ENCODE results near the gene MIOX. TPM values are rescaled to one million over a fixed set of nuclear protein-coding genes. Genes with fewer than 3 reads are reported as not detected.

The MIOX gene
- total and polyA plus RNA-seq, 9 of the 15 experiments (the other 6 are each of a cell fraction or from before 2014, with no cell fraction given) = 0.08 TPM; not detected in 8

DNA sequence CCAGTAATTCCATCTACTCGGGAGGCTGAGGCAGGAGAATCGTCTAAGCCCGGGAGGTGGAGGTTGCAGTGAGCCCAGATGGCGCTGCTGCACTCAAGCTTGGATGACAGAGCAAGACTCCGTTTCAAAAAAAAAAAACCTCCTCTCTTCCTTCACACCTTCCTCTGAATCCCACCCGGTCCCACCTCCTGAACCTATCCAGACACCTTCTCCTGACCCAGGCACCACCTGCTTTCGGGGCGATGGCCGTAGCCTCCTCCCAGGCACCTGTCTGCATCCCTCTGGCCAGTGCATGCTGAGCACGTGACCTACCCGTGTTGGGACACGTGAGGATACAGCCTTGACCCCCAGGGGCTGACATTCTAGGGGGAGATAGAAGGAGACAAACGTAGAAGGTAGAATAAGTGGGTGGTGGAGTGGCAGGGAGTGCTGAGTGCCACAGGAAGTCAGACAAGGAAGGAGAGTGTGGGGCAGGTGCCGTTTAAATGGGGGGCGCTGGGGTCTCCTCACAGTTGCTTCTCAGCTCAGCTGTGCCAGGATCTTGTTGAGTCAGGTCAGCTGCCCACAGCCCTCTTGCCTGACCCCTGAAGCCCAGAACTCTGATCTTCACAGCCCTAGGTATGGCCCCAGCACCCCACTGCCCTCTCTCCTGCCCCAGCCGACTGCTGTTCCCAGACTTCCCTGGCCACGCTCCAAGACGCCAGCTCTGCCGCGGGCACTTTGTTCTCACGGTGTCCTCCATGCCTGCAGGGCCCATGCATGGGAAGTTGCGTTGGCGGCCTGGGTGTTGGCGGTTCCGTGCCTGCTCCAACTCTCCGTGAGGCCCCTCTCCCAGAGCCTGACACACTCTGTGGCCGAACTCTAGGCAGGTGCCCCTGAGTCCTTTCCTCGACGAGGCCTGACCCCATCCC lies 1.2 kb upstream of the MIOX start (continued):
- TF ChIP-seq, protein P1, sequence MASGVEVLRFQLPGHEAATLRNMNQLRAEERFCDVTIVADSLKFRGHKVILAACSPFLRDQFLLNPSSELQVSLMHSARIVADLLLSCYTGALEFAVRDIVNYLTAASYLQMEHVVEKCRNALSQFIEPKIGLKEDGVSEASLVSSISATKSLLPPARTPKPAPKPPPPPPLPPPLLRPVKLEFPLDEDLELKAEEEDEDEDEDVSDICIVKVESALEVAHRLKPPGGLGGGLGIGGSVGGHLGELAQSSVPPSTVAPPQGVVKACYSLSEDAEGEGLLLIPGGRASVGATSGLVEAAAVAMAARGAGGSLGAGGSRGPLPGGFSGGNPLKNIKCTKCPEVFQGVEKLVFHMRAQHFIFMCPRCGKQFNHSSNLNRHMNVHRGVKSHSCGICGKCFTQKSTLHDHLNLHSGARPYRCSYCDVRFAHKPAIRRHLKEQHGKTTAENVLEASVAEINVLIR (CRISPR knock-in tag; IDR thresholded peaks at IDR 0.05) = no peak
- TF ChIP-seq ERF (CRISPR knock-in tag; IDR thresholded peaks at IDR 0.05) (no peak), CBFA2T3 (IDR thresholded peaks at IDR 0.05) (no peak), MTA1 (IDR thresholded peaks at IDR 0.05; ENCODE audit: borderline replicate concordance) (no peak), FOXP1 (CRISPR knock-in tag; IDR thresholded peaks at IDR 0.05) (no peak), ZNF121 (CRISPR knock-in tag; conservative IDR thresholded peaks at IDR 0.05) (no peak), MCM7 (IDR thresholded peaks at IDR 0.05) (no peak), MIER1 (IDR thresholded peaks at IDR 0.05; ENCODE audit: low read depth) (no peak), THAP7 (CRISPR knock-in tag; IDR thresholded peaks at IDR 0.05) (no peak), TRIM25 (IDR thresholded peaks at IDR 0.05; ENCODE audit: borderline replicate concordance) (no peak), ZNF445 (CRISPR knock-in tag; IDR thresholded peaks at IDR 0.05; ENCODE audit: low read depth) (no peak), PHF8 (IDR thresholded peaks at IDR 0.05; ENCODE audit: borderline replicate concordance, low read length) (no peak), SNAPC5 (CRISPR knock-in tag; IDR thresholded peaks at IDR 0.05) (no peak), PHB2 (IDR thresholded peaks at IDR 0.05; ENCODE audit: low read depth) (no peak), NFE2 (IDR thresholded peaks at IDR 0.05; ENCODE audit: low read depth) (peak; percentile 34; the same call in 1 of the 2 replicates), TFE3 (CRISPR knock-in tag; IDR thresholded peaks at IDR 0.05) (peak; percentile 75), ZNF134 (CRISPR knock-in tag; conservative IDR thresholded peaks at IDR 0.05) (no peak)
- TF ChIP-seq, protein P2, sequence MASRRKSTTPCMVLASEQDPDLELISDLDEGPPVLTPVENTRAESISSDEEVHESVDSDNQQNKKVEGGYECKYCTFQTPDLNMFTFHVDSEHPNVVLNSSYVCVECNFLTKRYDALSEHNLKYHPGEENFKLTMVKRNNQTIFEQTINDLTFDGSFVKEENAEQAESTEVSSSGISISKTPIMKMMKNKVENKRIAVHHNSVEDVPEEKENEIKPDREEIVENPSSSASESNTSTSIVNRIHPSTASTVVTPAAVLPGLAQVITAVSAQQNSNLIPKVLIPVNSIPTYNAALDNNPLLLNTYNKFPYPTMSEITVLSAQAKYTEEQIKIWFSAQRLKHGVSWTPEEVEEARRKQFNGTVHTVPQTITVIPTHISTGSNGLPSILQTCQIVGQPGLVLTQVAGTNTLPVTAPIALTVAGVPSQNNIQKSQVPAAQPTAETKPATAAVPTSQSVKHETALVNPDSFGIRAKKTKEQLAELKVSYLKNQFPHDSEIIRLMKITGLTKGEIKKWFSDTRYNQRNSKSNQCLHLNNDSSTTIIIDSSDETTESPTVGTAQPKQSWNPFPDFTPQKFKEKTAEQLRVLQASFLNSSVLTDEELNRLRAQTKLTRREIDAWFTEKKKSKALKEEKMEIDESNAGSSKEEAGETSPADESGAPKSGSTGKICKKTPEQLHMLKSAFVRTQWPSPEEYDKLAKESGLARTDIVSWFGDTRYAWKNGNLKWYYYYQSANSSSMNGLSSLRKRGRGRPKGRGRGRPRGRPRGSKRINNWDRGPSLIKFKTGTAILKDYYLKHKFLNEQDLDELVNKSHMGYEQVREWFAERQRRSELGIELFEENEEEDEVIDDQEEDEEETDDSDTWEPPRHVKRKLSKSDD (conservative IDR thresholded peaks at IDR 0.05; ENCODE audit: low read length) = no peak
